Epithelial cell of umbilical artery (primary cell): ENCODE results near the gene BEX4. TPM values are rescaled to one million over a fixed set of nuclear protein-coding genes. Genes with fewer than 3 reads are reported as not detected.

Source experiments
- total RNA-seq: library from RNA; depleted of rRNA; stranded (reverse); fragments of >200 nt; gene quantifications from 2 replicates; pipeline ENCODE4 v1.2.3, GENCODE V29; 2014

Gene BEX4, protein sequence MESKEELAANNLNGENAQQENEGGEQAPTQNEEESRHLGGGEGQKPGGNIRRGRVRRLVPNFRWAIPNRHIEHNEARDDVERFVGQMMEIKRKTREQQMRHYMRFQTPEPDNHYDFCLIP
- total RNA-seq: 29.9 and 33.4 TPM in 2 replicates

DNA sequence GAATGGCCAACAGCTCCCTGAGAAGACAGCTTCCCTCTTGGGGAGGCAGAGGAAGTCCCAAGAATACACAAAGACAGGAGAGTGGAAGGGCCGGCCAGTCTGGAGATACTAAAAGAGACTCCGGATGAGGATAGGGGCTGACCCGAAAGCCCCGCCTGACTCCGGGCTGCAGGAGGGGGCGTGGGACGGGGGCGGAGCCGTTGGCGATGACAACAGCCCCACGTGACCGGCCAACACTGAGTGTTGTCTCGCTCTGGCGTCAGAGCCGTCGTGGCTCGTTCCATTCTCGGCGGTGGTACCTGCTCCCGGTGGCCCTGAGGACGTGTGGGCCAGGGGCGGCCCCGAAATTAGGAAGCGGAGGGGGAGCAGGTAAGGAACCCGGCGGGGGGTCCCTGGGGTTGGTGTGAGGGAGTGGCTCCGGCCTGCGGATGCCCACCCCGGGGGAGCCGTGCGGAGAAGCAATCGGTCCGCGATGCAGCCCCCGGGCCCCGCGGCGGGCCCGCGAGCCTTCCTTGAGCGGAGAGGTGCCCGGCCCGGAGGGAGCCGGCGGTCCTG lies at the start of gene BEX4:
Gene BEX4, plus strand, starts transcription at position 239 of the 555 bp plus-strand sequence. CDS start 1,046 bp downstream, outside the sequence.

DNA sequence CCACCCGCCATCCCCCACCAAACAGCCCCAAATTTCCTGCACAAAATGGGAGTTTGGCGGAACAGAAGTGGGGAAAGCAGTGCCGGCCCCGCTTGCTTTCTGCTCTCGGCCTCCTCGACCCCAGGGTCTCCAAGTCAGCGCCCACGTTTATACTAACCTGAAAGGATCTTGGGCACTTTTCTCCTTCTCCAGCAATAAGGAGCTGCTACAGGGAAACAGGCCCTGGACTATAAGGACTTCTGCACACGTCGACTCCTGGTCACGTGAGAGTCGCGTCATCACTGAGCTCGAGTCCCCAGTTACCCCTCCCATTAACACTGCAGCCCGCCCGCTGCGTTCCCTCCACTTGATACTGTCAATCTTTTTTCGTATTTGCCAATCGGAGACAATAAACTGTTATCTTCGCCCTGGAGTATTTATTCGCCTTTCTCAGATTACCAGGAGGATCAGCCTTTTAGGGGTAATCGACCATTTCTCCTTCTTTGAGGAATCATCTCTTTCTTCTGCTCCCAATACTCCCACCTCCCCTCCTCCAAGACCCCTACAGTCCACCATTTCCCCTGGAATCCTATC lies 40.1 kb downstream of the BEX4 start, which contains the start of gene TCEAL8:
Gene TCEAL8, minus strand, starts transcription at position 235 of the 573 bp plus-strand sequence. CDS start 1,176 bp downstream, outside the sequence.

Other genes with a start within 250 kb of the BEX4 start
- 0.32 TPM in 1 of 2 replicates, not detected in the other for gene BEX1, start 150.9 kb upstream of the BEX4 start, total RNA-seq
- not detected in 2 replicates for gene NXF3, start 122.0 kb upstream of the BEX4 start, total RNA-seq
- gene TCEAL8, start 40.0 kb downstream of the BEX4 start, total RNA-seq: 102 and 106 TPM in 2 replicates
- gene TCEAL5, start 61.6 kb downstream of the BEX4 start, total RNA-seq: not detected in 2 replicates
- 1.5 TPM in 1 of 2 replicates, not detected in the other for gene BEX2, start 95.9 kb downstream of the BEX4 start, total RNA-seq
- gene TCEAL7, start 115.1 kb downstream of the BEX4 start, total RNA-seq: 5.5 and 18.4 TPM in 2 replicates
- 136 and 191 TPM in 2 replicates for gene TCEAL9, start 141.4 kb downstream of the BEX4 start, total RNA-seq
- 319 and 348 TPM in 2 replicates for gene BEX3, start 161.4 kb downstream of the BEX4 start, total RNA-seq